Measurements from ENCODE around the gene RLF.

- TF ChIP-seq CTCF (IDR thresholded peaks at IDR 0.05): no peak
- TF ChIP-seq POLR2AphosphoS5 (IDR thresholded peaks at IDR 0.05; ENCODE audit: insufficient read depth in 1 of 2, low read depth in 1 of 2): no peak
- TF ChIP-seq POLR2A (IDR thresholded peaks at IDR 0.05): no peak
These were observed 79.2 kb downstream of the RLF start for GRCh38 chr1:40240390-40240789.
